Colonic mucosa (tissue), 4 donors: ENCODE results near the gene RAB11A. TPM values are rescaled to one million over a fixed set of nuclear protein-coding genes. Genes with fewer than 3 reads are reported as not detected.
A peak's percentile ranks its signal among the peaks of the same experiment; 100 is the strongest.

Experiments used
- DNase-seq: peaks from one replicate; pipeline ENCODE4 v3.0.0-alpha.2; 2020
- H3K27ac ChIP-seq: fragments of 200-600 bp; one replicate; pipeline ENCODE4 v1.8.0; 2021
- H3K27me3 ChIP-seq: fragments of 200-600 bp; one replicate; pipeline ENCODE4 v1.8.0; 2021
- H3K36me3 ChIP-seq: fragments of 200-600 bp; one replicate; pipeline ENCODE4 v1.8.0; 2021
- H3K4me1 ChIP-seq: fragments of 200-600 bp; one replicate; pipeline ENCODE4 v1.8.0; 2021; ENCODE audit warnings: mild to moderate bottlenecking
- H3K4me3 ChIP-seq: fragments of 200-600 bp; one replicate; pipeline ENCODE4 v1.8.0; 2021
- H3K9ac ChIP-seq, 2 donors: one replicate each; pipeline ENCODE4 v1.7.0; 2013; ENCODE audit warnings: control low read depth in 2 of 2, low read depth in 2 of 2, low read length in 2 of 2
- H3K9me3 ChIP-seq: fragments of 200-600 bp; one replicate; pipeline ENCODE4 v1.8.0; 2021
- CTCF ChIP-seq: fragments of 200-600 bp; IDR thresholded peaks from one replicate; pipeline ENCODE4 v1.8.0; 2022; ENCODE audit warnings: antibody characterized with exemption, mild to moderate bottlenecking
- intact Hi-C: fragments of 100-400 bp; cut with DNase I; formaldehyde crosslinking; loops from one replicate; pipeline ENCODE4 v1.14.1; 2022
- total RNA-seq, 2 donors: library from RNA; stranded (reverse); fragmentation: NEBNext Ultra II Directional in 1 of 2; extraction: Animal tissue kit (Norgen Biotek cat#: 25700) in 1 of 2; gene quantifications; one replicate each; pipeline ENCODE4 v1.2.1, GENCODE V29; 2021
- donor health status: healthy.
- donor health status: DM: no; HTN: no; CAD: no.
- donor health status: DM: no; HTN: no; CAD: no.

RAB11A gene
- total RNA-seq, 2 donors from 2014 or later, result 299 to 377 TPM

GRCh38 chr15:65896236-65896635 is 26.9 kb downstream of the RAB11A start:
- no peak for TF ChIP-seq CTCF
- DNase-seq, result no peak
- Histone ChIP-seq H3K27me3 (no peaks in the 10 kb centered on the region), H3K4me3 (no peak overlapping the region), H3K9me3 (no peaks in the 10 kb centered on the region), H3K36me3 (no peaks in the 10 kb centered on the region), H3K27ac (no peak overlapping the region), H3K9ac (no peak overlapping the region), H3K4me1 (no peaks in the 10 kb centered on the region)
- intact Hi-C loops, result no loop called here

- Histone ChIP-seq H3K4me1 (no peaks in the 10 kb centered on the region), H3K9ac (no peak overlapping the region), H3K36me3 (no peaks in the 10 kb centered on the region), H3K9me3 (no peaks in the 10 kb centered on the region), H3K27ac (no peak overlapping the region), H3K4me3 (no peak overlapping the region), H3K27me3 (no peaks in the 10 kb centered on the region)
- TF ChIP-seq CTCF, result no peak
- no peak for DNase-seq
- intact Hi-C loops, result no loop called here
These were observed 31.2 kb downstream of the RAB11A start for GRCh38 chr15:65900488-65900887.

- TF ChIP-seq CTCF, result no peak
- Histone ChIP-seq H3K27me3 (no peaks in the 10 kb centered on the region), H3K36me3 (no peaks in the 10 kb centered on the region), H3K9ac (no peak overlapping the region), H3K9me3 (no peaks in the 10 kb centered on the region), H3K4me3 (no peak overlapping the region), H3K4me1 (no peaks in the 10 kb centered on the region), H3K27ac (no peak overlapping the region)
- intact Hi-C loops, result no loop called here
- no peak for DNase-seq
These were observed 32.0 kb downstream of the RAB11A start for GRCh38 chr15:65901336-65901735.

GRCh38 chr15:65901836-65902235 is 32.5 kb downstream of the RAB11A start:
- intact Hi-C loops, result no loop called here
- Histone ChIP-seq H3K36me3 (no peaks in the 10 kb centered on the region), H3K4me3 (no peak overlapping the region), H3K27ac (peak overlapping the region; percentile 18), H3K9me3 (no peaks in the 10 kb centered on the region), H3K27me3 (no peaks in the 10 kb centered on the region), H3K4me1 (no peaks in the 10 kb centered on the region), H3K9ac (no peak overlapping the region)
- no peak for TF ChIP-seq CTCF
- no peak for DNase-seq

GRCh38 chr15:65902373-65902772 is 33.1 kb downstream of the RAB11A start:
- Histone ChIP-seq H3K27ac (peak overlapping the region; percentile 18), H3K36me3 (no peaks in the 10 kb centered on the region)
- intact Hi-C loops, result no loop called here

More at GRCh38 chr15:65902373-65902772, 33.1 kb downstream of the RAB11A start:
- DNase-seq, result peak; percentile 86
- Histone ChIP-seq H3K27me3 (no peaks in the 10 kb centered on the region), H3K4me3 (no peak overlapping the region), H3K4me1 (no peaks in the 10 kb centered on the region), H3K9ac (no peak overlapping the region), H3K9me3 (no peaks in the 10 kb centered on the region)
- TF ChIP-seq CTCF, result no peak
